NCI-H748 (cell line): ENCODE data around the gene TEX29.

ENCODE experiments used
- DNase-seq: peaks from one replicate; lab custom pipeline; 2025; ENCODE audit not compliant: unreplicated experiment; lab: John Stamatoyannopoulos, UW

Gene TEX29

GRCh38 chr13:111339366-111340143 is 19.1 kb downstream of the TEX29 start:
- DNase-seq = no peak

- no peak for DNase-seq
Measured at GRCh38 chr13:111341886-111342285, 21.4 kb downstream of the TEX29 start.

- DNase-seq = no peak
Measured at GRCh38 chr13:111342721-111343120, 22.3 kb downstream of the TEX29 start.

- DNase-seq = no peak
Measured at GRCh38 chr13:111343186-111343805, 22.9 kb downstream of the TEX29 start.

GRCh38 chr13:111344471-111345191 is 24.2 kb downstream of the TEX29 start:
- peak; percentile 29 for DNase-seq

GRCh38 chr13:111345682-111346081 is 25.2 kb downstream of the TEX29 start:
- no peak for DNase-seq

GRCh38 chr13:111346101-111346680 is 25.7 kb downstream of the TEX29 start:
- DNase-seq = no peak

- DNase-seq = no peak
Measured at GRCh38 chr13:111347438-111347837, 27.0 kb downstream of the TEX29 start.

GRCh38 chr13:111353508-111353907 is 33.1 kb downstream of the TEX29 start:
- DNase-seq = no peak

GRCh38 chr13:111354789-111355188 is 34.3 kb downstream of the TEX29 start:
- DNase-seq = no peak

- DNase-seq = no peak
Measured at GRCh38 chr13:111356795-111357194, 36.4 kb downstream of the TEX29 start.

- no peak for DNase-seq
Measured at GRCh38 chr13:111359237-111359915, 38.9 kb downstream of the TEX29 start.

- DNase-seq = no peak
Measured at GRCh38 chr13:111359930-111360329, 39.5 kb downstream of the TEX29 start.

GRCh38 chr13:111360452-111360851 is 40.0 kb downstream of the TEX29 start:
- DNase-seq = no peak

- DNase-seq = no peak
Measured at GRCh38 chr13:111361046-111361872, 40.8 kb downstream of the TEX29 start.

- DNase-seq = no peak
Measured at GRCh38 chr13:111361873-111362648, 41.6 kb downstream of the TEX29 start.

GRCh38 chr13:111363121-111363520 is 42.7 kb downstream of the TEX29 start:
- no peak for DNase-seq

- no peak for DNase-seq
Measured at GRCh38 chr13:111363591-111363990, 43.1 kb downstream of the TEX29 start.
